K562 (cell line): ENCODE measurements around the gene LEUTX. TPM values are rescaled to one million over a fixed set of nuclear protein-coding genes. Genes with fewer than 3 reads are reported as not detected.

Source experiments
- BRD9 ChIP-seq: fragments of 450-650 bp; IDR thresholded peaks from 2 replicates; pipeline ENCODE4 v1.6.1; 2018; ENCODE audit warnings: low read depth; ENCODE audit not compliant: partially characterized antibody
- CBFA2T3 ChIP-seq: fragments of 450-650 bp; IDR thresholded peaks from 2 replicates; pipeline ENCODE4 v1.6.1; 2017
- CEBPB ChIP-seq: fragments of 450-650 bp; IDR thresholded peaks from 2 replicates; pipeline ENCODE4 v1.6.1; 2016; ENCODE audit warnings: missing genetic modification characterization, missing compliant biosample characterization
- GTF3C2 ChIP-seq: IDR thresholded peaks from 3 replicates; pipeline ENCODE4 v1.6.1; 2011; ENCODE audit warnings: borderline replicate concordance, mild to moderate bottlenecking, moderate library complexity; ENCODE audit not compliant: insufficient read length; ENCODE audit errors: extremely low read depth
- IFI16 ChIP-seq: fragments of 250-450 bp; sonication (Bioruptor Pico); IDR thresholded peaks from 2 replicates; pipeline ENCODE4 v2.1.2; 2022; ENCODE audit warnings: mild to moderate bottlenecking, inconsistent platforms
- SRSF1 ChIP-seq: fragments of 200-400 bp; formaldehyde crosslinking; IDR thresholded peaks from 2 replicates; pipeline ENCODE4 v1.6.1; 2017; ENCODE audit warnings: mild to moderate bottlenecking, low read depth, low read length, moderate library complexity
- ZNF12 ChIP-seq: sonication (generic); formaldehyde crosslinking; IDR thresholded peaks from 2 replicates; pipeline ENCODE4 v1.4.0; 2020; ENCODE audit warnings: mild to moderate bottlenecking, missing genetic modification reagents
- ZNF354B ChIP-seq: fragments of 250-450 bp; sonication (Bioruptor Pico); IDR thresholded peaks from 2 replicates; pipeline ENCODE4 v1.4.0; 2020
- ZNF507 ChIP-seq: conservative IDR thresholded peaks from 2 replicates; pipeline ENCODE4 v1.6.1; 2017; ENCODE audit warnings: missing genetic modification characterization, missing compliant biosample characterization
- polyA plus RNA-seq, 8 experiments: library from polyadenylated mRNA; depleted of rRNA in 4 of 8; stranded (reverse) in 5 of 8; unstranded in 3 of 8; fragments of >200 nt; fragmentation: Nextera tagmentation in 2 of 8; fragmentation: Illumina TruSeq in 1 of 8; extraction: Ambion mirVana in 2 of 8; extraction: Trizol in 1 of 8; gene quantifications; 2 replicates each; pipeline versions ENCODE4 v1.2.1 to v1.2.3, GENCODE V29; 2011 to 2014; ENCODE audit warnings: inconsistent platforms in 1 of 8, missing spikeins in 1 of 8
- total RNA-seq, 7 experiments: library from RNA; depleted of rRNA in 6 of 7; stranded (reverse); fragments of >200 nt in 6 of 7; fragmentation: Illumina TruSeq in 2 of 7; extraction: Trizol in 2 of 7; gene quantifications; 2 replicates each; pipeline versions ENCODE4 v1.2.1 to v1.2.3, GENCODE V29; 2011 to 2021; ENCODE audit warnings: low replicate concordance in 1 of 7
- TF ChIP-seq, protein P1 (sequence below): sonication (generic); formaldehyde crosslinking; IDR thresholded peaks from 2 replicates; pipeline ENCODE4 v1.8.0; 2023; ENCODE audit warnings: missing genetic modification reagents, mild to moderate bottlenecking, borderline replicate concordance
- TF ChIP-seq, protein P2 (sequence below): IDR thresholded peaks from 2 replicates; pipeline ENCODE4 v1.6.1; 2016; ENCODE audit warnings: missing genetic modification characterization, missing compliant biosample characterization

LEUTX gene
- total and polyA plus RNA-seq, 9 of the 15 experiments (the other 6 are each of a cell fraction or from before 2014, with no cell fraction given) = not detected

GRCh38 chr19:39833464-39834286, 55.0 kb downstream of the LEUTX start, which contains the start of gene DYRK1B (continued):
- TF ChIP-seq, protein P1, sequence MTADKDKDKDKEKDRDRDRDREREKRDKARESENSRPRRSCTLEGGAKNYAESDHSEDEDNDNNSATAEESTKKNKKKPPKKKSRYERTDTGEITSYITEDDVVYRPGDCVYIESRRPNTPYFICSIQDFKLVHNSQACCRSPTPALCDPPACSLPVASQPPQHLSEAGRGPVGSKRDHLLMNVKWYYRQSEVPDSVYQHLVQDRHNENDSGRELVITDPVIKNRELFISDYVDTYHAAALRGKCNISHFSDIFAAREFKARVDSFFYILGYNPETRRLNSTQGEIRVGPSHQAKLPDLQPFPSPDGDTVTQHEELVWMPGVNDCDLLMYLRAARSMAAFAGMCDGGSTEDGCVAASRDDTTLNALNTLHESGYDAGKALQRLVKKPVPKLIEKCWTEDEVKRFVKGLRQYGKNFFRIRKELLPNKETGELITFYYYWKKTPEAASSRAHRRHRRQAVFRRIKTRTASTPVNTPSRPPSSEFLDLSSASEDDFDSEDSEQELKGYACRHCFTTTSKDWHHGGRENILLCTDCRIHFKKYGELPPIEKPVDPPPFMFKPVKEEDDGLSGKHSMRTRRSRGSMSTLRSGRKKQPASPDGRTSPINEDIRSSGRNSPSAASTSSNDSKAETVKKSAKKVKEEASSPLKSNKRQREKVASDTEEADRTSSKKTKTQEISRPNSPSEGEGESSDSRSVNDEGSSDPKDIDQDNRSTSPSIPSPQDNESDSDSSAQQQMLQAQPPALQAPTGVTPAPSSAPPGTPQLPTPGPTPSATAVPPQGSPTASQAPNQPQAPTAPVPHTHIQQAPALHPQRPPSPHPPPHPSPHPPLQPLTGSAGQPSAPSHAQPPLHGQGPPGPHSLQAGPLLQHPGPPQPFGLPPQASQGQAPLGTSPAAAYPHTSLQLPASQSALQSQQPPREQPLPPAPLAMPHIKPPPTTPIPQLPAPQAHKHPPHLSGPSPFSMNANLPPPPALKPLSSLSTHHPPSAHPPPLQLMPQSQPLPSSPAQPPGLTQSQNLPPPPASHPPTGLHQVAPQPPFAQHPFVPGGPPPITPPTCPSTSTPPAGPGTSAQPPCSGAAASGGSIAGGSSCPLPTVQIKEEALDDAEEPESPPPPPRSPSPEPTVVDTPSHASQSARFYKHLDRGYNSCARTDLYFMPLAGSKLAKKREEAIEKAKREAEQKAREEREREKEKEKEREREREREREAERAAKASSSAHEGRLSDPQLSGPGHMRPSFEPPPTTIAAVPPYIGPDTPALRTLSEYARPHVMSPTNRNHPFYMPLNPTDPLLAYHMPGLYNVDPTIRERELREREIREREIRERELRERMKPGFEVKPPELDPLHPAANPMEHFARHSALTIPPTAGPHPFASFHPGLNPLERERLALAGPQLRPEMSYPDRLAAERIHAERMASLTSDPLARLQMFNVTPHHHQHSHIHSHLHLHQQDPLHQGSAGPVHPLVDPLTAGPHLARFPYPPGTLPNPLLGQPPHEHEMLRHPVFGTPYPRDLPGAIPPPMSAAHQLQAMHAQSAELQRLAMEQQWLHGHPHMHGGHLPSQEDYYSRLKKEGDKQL (CRISPR knock-in tag) = no peak
- TF ChIP-seq GTF3C2 = no peak
- TF ChIP-seq BRD9 = no peak
- peak; percentile 31 for TF ChIP-seq CBFA2T3
- TF ChIP-seq CEBPB (tag) = no peak
- no peak for TF ChIP-seq IFI16 (CRISPR knock-in tag)
- TF ChIP-seq, protein P2, sequence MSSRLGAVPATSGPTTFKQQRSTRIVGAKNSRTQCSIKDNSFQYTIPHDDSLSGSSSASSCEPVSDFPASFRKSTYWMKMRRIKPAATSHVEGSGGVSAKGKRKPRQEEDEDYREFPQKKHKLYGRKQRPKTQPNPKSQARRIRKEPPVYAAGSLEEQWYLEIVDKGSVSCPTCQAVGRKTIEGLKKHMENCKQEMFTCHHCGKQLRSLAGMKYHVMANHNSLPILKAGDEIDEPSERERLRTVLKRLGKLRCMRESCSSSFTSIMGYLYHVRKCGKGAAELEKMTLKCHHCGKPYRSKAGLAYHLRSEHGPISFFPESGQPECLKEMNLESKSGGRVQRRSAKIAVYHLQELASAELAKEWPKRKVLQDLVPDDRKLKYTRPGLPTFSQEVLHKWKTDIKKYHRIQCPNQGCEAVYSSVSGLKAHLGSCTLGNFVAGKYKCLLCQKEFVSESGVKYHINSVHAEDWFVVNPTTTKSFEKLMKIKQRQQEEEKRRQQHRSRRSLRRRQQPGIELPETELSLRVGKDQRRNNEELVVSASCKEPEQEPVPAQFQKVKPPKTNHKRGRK (tag) = no peak
- TF ChIP-seq SRSF1 = no peak
- no peak for TF ChIP-seq ZNF12 (CRISPR knock-in tag)
- TF ChIP-seq ZNF354B (CRISPR knock-in tag) = no peak
- no peak for TF ChIP-seq ZNF507 (tag)
